WI38 (cell line): ENCODE measurements around the gene PTPN5.

Source experiments
- H3K4me3 ChIP-seq: 2 replicates; pipeline ENCODE4 v1.5.1; 2011; ENCODE audit warnings: low read depth, mild to moderate bottlenecking, control low read depth, low read length
- TF ChIP-seq, protein P1 (sequence below): IDR thresholded peaks from 2 replicates; pipeline ENCODE4 v1.5.1; 2012; ENCODE audit warnings: low read depth, mild to moderate bottlenecking, control low read depth, low read length

Gene PTPN5

DNA sequence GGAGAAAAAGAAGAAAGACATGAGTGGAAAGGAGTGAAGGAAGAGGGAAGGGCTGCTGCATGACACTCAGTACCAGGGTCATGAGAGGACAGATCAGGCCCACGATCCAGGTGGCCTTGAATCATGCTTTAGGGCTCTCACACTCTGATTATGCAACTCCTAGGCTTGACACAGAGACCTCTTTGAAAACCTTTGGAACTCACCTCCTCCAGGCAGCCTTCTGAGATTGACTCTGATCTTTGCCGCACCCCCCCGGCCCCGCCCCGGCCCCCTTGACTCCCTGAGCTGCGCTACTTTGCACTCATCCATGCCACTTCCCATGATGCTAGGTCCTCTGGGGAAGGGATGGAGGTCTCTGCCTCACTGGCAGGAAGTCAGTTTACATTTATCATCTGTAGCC lies 10.7 kb downstream of the PTPN5 start:
- TF ChIP-seq, protein P1, sequence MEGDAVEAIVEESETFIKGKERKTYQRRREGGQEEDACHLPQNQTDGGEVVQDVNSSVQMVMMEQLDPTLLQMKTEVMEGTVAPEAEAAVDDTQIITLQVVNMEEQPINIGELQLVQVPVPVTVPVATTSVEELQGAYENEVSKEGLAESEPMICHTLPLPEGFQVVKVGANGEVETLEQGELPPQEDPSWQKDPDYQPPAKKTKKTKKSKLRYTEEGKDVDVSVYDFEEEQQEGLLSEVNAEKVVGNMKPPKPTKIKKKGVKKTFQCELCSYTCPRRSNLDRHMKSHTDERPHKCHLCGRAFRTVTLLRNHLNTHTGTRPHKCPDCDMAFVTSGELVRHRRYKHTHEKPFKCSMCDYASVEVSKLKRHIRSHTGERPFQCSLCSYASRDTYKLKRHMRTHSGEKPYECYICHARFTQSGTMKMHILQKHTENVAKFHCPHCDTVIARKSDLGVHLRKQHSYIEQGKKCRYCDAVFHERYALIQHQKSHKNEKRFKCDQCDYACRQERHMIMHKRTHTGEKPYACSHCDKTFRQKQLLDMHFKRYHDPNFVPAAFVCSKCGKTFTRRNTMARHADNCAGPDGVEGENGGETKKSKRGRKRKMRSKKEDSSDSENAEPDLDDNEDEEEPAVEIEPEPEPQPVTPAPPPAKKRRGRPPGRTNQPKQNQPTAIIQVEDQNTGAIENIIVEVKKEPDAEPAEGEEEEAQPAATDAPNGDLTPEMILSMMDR, result no peak
- no peak overlapping the region for H3K4me3 ChIP-seq

DNA sequence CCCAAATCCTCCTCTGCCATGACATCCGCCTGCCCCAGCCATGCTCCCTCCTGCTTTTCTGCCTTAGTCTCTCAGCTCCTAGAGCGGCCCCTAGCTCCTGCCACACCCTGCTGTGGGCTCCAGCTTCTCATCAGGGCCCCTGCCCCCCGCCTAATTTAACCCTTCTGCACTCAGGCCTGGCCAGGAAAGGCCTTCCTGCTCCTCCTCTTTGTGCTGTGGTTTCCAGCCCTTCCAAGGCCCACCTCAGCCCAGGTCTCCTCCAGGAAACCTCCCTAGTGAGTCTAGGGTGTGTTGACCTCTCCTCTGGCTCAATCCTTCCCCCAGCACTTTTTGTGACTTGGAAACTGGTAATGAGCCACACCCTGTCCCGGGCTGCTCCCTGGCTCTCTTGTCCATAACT lies 11.3 kb downstream of the PTPN5 start:
- TF ChIP-seq, protein P1, result no peak
- H3K4me3 ChIP-seq, result no peak overlapping the region

DNA sequence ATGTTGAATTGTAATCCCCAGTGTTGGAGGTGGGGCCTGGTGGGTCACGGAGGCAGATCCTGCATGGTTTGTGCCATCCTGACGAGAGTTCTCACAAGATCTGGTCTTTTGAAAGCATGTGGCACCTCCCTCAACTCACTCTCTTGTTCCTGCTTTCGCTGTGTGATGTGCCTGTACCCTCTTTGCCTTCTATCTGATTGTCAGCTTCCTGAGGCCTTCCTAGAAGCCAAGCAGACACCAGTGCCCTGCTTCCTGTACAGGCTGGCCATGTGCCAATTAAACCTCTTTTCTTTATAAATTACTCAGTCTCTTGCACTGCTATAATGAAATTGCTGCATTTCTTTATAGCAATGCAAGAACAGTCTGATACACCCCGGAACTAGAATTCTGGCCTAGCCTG lies 13.1 kb downstream of the PTPN5 start:
- TF ChIP-seq, protein P1, result no peak
- no peak overlapping the region for H3K4me3 ChIP-seq

DNA sequence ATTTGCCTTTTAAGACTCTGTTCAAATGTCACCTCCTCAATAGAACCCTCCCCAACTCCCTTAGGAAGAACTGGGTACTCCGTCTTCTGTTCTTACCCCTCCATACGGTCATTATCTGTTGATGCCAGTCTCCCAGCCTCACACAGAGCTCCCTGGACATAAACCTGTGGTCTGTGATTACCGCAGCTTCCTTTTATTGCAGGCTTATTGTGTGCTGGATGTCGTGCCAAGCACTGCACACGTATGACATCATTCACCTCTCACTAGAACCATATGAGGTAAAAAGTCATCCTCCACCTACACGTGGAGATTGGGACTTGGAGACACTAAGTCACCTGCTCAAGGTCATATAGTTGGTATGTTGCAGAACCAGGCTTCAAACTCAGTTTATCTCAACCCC lies 15.3 kb downstream of the PTPN5 start:
- TF ChIP-seq, protein P1, result no peak
- H3K4me3 ChIP-seq, result no peak overlapping the region

DNA sequence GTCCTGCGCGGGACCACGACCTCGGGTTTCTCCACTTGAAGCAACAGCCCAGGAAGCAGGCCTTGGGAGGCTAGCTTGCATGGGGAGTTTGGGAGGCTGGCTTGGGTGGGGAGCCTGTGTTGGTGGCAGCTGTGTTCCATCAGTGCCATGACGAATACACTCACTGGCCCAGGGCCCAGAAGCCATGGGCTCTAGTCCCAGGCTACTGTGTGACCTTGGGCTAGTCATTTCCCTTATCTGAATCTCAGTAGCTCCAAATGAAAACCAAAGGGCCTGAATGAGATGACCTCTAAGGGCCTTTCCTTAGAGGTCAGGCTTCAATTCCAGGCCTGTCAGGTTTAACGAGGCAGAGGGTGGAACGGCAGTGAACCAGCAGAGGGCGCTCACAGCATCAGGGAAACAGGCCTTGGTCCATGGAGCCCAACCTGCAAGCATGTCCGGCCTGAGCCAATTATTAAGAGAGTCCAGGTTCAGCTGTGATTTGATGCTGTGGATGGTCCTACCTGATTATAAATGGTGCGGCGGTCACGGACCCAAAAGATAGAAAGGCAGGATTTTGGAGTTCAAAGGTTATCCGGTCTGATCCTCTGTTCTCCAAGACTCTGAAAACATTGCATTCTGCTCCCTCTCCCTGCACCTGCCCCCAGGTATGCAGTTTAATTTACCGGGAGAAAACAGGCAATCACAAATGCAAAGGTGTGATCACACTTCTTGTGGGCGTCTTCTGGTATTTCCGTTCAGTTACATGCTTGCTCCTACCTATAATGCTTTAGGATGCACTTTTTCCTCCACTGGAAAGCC lies 15.9 kb downstream of the PTPN5 start:
- TF ChIP-seq, protein P1, result peak; percentile 58
- H3K4me3 ChIP-seq, result no peak overlapping the region

DNA sequence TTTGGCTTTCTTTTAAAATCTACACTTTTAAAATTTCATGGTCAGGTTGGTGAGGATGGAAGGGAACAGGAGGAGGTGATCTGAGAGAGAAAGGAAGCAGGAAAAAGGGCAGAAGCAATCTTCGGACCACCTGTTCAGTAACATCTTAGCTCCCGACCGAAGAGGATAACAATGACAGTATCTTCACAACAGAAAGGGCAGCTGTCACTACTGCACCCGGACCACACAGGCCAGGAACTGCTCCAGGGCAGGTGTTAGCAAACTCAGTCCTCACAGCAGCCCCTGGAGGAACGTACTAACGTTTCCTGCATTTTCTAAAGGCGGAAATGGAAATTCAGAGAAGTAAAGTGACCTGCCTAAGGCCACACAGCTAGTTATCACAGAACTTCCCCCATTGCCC lies 16.8 kb downstream of the PTPN5 start:
- H3K4me3 ChIP-seq, result no peak overlapping the region
- TF ChIP-seq, protein P1, result no peak

DNA sequence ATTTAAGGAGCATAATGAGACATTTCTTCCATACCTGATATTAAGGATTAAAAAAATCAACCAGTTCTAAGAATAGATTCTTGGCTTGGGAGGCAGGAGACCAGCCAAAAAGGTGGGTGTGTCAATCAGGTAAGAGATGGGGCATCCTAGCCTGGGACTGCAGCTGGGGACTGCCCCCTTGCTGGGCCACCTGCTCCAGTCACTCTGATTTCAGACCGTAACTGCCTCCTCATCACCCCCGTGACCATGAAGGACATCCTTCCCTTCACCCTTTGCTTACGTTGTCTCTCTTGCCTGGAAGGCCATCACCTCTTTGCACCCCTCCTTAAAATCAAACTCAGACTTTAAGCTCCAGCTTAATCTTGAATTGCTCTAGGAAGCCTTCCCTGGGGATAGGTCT lies 17.9 kb downstream of the PTPN5 start:
- TF ChIP-seq, protein P1, result no peak
- H3K4me3 ChIP-seq, result no peak overlapping the region
